Measurements from ENCODE around the gene GRIK2.
"Not testable (repeated sequence)": the region's sequence is repeated elsewhere in the genome, so short reads cannot be mapped to it uniquely, and the experiment has no call there.

DNA sequence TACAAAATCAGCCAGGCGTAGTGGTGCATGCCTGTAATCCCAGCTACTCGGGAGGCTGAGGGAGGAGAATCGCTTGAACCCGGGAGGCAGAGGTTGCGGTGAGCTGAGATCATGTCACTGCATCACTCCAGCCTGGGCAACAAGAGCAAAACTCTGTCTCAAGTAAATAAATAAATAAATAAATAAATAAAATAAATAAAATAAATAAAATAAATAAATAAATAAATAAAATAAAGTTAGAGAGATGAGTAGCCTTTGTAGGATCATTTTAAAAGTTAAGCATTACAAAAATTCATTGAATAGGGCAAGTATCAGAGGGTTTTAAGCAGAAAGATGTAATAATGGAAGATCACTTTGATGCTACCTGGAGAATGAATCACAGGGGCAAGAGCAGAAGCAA lies 9.8 kb upstream of the GRIK2 start:
- TF ChIP-seq POLR2A (IDR thresholded peaks at IDR 0.05), result not testable (repeated sequence)
- TF ChIP-seq, protein P1, sequence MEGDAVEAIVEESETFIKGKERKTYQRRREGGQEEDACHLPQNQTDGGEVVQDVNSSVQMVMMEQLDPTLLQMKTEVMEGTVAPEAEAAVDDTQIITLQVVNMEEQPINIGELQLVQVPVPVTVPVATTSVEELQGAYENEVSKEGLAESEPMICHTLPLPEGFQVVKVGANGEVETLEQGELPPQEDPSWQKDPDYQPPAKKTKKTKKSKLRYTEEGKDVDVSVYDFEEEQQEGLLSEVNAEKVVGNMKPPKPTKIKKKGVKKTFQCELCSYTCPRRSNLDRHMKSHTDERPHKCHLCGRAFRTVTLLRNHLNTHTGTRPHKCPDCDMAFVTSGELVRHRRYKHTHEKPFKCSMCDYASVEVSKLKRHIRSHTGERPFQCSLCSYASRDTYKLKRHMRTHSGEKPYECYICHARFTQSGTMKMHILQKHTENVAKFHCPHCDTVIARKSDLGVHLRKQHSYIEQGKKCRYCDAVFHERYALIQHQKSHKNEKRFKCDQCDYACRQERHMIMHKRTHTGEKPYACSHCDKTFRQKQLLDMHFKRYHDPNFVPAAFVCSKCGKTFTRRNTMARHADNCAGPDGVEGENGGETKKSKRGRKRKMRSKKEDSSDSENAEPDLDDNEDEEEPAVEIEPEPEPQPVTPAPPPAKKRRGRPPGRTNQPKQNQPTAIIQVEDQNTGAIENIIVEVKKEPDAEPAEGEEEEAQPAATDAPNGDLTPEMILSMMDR (IDR thresholded peaks at IDR 0.05), result not testable (repeated sequence)

Data from suprapubic skin (tissue), 3 donors.